ENCODE results near the gene AFG1L. TPM values are rescaled to one million over a fixed set of nuclear protein-coding genes. Genes with fewer than 3 reads are reported as not detected.

AFG1L gene
- total RNA-seq, 4 donors from 2014 or later, result 2.1 to 6.2 (median 2.8) TPM

DNA sequence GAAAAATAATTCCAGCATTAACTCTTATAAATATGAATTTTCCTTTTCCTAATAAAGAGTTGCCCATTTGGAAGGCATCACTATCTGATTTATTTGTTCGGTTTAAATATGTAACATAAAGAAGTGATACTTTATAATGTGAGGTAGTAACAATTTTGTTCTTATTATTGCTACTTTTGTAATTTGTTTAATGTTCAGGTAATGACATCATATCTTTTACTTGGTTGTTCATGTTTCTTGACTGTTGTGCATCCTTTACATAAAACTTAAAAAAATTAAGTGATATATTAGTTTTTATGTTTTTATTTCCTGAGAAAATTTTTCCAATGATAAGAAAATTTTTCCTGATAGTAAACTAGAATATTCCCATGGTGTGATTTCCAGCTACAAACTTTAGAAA is 124.6 kb downstream of the AFG1L start:
- intact Hi-C loops (cut with DNase I; ENCODE audit: low total_unique reads), result no loop called here
- DNase-seq (ENCODE audit: low spot score in 2 of 2), result no peak
- H3K4me3 ChIP-seq (ENCODE audit: low read depth, poor library complexity, severe bottlenecking), result no peak overlapping the region
- TF ChIP-seq, protein P1, sequence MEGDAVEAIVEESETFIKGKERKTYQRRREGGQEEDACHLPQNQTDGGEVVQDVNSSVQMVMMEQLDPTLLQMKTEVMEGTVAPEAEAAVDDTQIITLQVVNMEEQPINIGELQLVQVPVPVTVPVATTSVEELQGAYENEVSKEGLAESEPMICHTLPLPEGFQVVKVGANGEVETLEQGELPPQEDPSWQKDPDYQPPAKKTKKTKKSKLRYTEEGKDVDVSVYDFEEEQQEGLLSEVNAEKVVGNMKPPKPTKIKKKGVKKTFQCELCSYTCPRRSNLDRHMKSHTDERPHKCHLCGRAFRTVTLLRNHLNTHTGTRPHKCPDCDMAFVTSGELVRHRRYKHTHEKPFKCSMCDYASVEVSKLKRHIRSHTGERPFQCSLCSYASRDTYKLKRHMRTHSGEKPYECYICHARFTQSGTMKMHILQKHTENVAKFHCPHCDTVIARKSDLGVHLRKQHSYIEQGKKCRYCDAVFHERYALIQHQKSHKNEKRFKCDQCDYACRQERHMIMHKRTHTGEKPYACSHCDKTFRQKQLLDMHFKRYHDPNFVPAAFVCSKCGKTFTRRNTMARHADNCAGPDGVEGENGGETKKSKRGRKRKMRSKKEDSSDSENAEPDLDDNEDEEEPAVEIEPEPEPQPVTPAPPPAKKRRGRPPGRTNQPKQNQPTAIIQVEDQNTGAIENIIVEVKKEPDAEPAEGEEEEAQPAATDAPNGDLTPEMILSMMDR (IDR thresholded peaks at IDR 0.05), result no peak
- no peak for TF ChIP-seq POLR2A (IDR thresholded peaks at IDR 0.05)
- 90 to 92% methylated on average over 1 of the region's 1 CpG for WGBS, 2 donors

DNA sequence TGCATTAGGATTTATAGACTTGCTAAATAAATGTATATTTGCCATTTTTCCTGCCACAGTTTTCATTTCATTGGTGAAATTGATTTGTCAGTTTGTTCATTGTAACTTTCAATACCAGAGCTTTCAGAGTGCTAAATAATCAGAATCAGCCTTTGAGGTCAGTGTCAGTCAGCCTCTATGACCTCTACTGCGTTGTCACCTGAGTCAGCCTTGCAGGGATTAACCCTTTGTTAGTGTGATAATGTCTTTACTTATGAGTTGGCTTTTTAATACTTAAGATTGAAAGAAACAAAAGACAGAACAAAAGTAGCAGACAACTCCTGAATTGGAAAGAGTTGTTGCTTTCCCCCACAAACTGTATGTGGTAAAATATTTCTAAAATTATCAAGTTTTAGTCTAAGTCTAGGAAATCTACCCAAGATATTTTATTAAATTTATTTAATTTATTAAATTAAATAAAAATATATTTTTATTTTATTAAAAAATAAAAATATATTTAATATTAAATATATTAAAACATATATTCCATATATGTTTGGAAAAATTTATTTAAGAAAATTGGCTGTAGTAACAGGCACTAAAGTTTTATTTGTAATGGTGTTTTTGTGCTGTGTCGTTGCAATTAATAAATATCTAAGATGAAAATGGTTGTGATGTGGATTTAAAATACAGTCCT is 125.2 kb downstream of the AFG1L start:
- TF ChIP-seq, protein P1 (IDR thresholded peaks at IDR 0.05), result no peak
- TF ChIP-seq POLR2A (IDR thresholded peaks at IDR 0.05), result no peak
- H3K4me3 ChIP-seq (ENCODE audit: low read depth, poor library complexity, severe bottlenecking), result no peak overlapping the region
- 65 to 70% methylated on average over 2 of the region's 2 CpGs for WGBS, 2 donors
- intact Hi-C loops (cut with DNase I; ENCODE audit: low total_unique reads), result no loop called here
- DNase-seq (ENCODE audit: low spot score in 2 of 2), result no peak

DNA sequence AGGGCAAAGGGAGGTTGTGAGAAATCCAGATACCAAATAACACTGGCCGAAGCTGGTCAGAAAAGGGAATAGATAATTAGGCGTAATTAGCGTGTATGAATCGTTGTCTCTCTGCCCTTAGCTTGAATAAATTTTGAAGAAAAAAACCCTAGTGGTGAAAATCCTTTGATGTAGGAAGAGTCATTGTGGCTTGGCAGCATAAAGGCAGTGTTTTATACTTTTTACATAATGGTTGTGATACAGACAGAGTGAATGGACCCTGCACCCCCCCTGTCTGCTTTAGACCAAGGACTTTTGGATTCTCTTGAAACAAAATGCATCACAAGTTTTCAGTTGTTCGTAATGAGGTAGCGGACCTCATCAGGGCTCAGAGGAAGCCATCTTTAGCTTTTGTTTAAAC is 126.5 kb downstream of the AFG1L start:
- no peak overlapping the region for H3K4me3 ChIP-seq (ENCODE audit: low read depth, poor library complexity, severe bottlenecking)
- no peak for TF ChIP-seq POLR2A (IDR thresholded peaks at IDR 0.05)
- TF ChIP-seq, protein P1 (IDR thresholded peaks at IDR 0.05), result no peak
- no peak for DNase-seq (ENCODE audit: low spot score in 2 of 2)
- WGBS, 2 donors, result 90 to 93% methylated on average over 6 of the region's 6 CpGs
- intact Hi-C loops (cut with DNase I; ENCODE audit: low total_unique reads), result no loop called here

DNA sequence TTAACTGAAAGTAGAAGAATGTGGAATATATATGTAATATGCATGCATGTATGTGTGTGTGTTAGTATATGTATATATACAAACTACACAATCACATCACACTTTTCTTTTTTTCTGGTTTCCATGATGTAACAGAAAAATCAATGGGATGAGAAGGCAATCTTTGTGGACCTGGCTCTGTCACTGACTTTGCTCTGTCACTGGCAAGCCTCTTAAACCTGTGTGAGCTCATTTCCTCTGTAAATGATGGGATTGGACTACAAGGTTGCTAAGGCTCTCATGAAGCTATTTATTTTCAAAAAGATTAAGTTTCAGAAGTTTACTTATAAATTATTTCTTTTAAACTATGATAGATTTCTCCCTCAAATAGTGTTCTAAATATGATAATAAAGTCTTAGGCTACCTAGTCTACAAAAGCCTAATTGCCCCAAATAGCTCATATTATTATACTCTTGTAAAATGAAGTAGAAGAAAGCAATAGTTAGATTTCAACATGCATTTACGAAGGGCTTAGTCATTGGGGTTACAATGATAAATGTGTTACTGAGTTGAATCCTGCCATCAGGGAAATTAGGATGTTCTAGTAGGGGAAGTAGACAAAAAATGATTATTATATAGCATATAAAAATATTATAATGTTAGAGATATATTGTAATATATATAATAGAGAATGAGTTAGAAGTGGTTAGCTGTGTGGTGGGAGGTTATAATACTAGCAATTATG is 129.3 kb downstream of the AFG1L start:
- no peak for DNase-seq (ENCODE audit: low spot score in 2 of 2)
- H3K4me3 ChIP-seq (ENCODE audit: low read depth, poor library complexity, severe bottlenecking), result no peak overlapping the region
- no peak for TF ChIP-seq POLR2A (IDR thresholded peaks at IDR 0.05)
- TF ChIP-seq, protein P1 (IDR thresholded peaks at IDR 0.05), result no peak
- 91 to 95% methylated on average over 1 of the region's 1 CpG for WGBS, 2 donors
- intact Hi-C loops (cut with DNase I; ENCODE audit: low total_unique reads), result no loop called here

DNA sequence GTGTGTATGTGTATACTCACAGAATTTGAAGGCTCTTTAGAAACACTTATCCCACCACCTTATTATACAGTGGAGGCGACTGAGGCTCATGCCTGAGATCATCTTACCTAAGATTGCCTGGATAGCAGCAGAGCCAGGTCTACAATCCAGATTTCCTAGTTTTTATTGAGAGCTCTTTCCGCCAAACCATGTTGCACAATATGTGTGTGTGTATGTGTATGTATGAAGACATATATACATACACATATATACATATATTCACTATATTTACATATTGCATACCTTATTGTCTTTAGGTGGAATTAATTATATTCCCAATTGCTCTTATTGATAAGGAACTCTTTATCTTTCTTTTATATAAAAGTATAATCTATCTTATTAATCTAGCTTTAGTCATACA is 130.6 kb downstream of the AFG1L start:
- DNase-seq (ENCODE audit: low spot score in 2 of 2), result no peak
- intact Hi-C loops (cut with DNase I; ENCODE audit: low total_unique reads), result no loop called here
- WGBS, 2 donors, result 90 to 94% methylated on average over 2 of the region's 2 CpGs
- TF ChIP-seq POLR2A (IDR thresholded peaks at IDR 0.05), result no peak
- TF ChIP-seq, protein P1 (IDR thresholded peaks at IDR 0.05), result no peak
- H3K4me3 ChIP-seq (ENCODE audit: low read depth, poor library complexity, severe bottlenecking), result no peak overlapping the region
